ENCODE results near the gene METTL14.

DNA sequence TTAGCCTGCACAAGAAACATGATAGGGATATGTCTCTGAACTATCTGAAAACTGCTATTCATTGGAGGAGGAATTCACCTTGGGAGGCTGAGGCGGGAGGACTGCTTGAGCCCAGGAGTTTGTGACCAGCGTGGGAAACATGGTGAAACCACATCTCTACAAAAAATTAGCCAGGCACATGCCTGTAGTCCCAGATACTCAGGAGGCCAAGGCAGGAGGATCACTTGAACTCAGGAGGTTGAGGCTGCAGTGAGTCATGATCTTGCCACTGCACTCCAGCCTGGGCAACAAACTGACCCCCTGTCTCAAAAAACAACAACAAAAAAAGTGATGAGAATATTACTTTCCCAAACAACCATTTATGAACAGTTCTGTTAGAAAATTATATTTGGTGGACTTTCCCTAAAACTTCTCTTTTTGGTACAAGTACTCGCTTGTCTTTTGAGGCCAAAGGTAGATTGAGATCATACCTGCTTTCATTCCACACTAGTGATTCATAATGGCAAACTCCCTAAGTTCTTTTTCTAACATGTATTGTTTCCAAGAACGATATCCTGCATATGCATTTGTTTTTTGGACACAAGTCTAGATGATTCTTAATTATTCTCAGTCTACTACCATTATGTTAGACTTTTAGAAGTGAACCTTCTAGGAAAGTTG lies 33.4 kb downstream of the METTL14 start:
- TF ChIP-seq, protein P1, sequence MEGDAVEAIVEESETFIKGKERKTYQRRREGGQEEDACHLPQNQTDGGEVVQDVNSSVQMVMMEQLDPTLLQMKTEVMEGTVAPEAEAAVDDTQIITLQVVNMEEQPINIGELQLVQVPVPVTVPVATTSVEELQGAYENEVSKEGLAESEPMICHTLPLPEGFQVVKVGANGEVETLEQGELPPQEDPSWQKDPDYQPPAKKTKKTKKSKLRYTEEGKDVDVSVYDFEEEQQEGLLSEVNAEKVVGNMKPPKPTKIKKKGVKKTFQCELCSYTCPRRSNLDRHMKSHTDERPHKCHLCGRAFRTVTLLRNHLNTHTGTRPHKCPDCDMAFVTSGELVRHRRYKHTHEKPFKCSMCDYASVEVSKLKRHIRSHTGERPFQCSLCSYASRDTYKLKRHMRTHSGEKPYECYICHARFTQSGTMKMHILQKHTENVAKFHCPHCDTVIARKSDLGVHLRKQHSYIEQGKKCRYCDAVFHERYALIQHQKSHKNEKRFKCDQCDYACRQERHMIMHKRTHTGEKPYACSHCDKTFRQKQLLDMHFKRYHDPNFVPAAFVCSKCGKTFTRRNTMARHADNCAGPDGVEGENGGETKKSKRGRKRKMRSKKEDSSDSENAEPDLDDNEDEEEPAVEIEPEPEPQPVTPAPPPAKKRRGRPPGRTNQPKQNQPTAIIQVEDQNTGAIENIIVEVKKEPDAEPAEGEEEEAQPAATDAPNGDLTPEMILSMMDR (IDR thresholded peaks at IDR 0.05) = no peak
- no peak for TF ChIP-seq POLR2A (IDR thresholded peaks at IDR 0.05)

Data from lower leg skin (tissue), 3 donors.